BE2C (cell line): ENCODE data around the gene ANK3.

Experiments used
- DNase-seq: peaks from one replicate; pipeline ENCODE4 v3.0.0-alpha.2; 2020
- H3K27me3 ChIP-seq: fragments of 250-450 bp; sonication (Bioruptor Pico); 2 replicates; pipeline ENCODE4 v1.5.1; 2020; ENCODE audit warnings: mild to moderate bottlenecking
- H3K36me3 ChIP-seq: fragments of 250-450 bp; sonication (Bioruptor Pico); 2 replicates; pipeline ENCODE4 v1.5.1; 2020; ENCODE audit warnings: mild to moderate bottlenecking
- H3K4me1 ChIP-seq: fragments of 250-450 bp; sonication (Bioruptor Pico); 2 replicates; pipeline ENCODE4 v1.5.1; 2020
- H3K4me3 ChIP-seq: 2 replicates; pipeline ENCODE4 v1.5.1; 2011; ENCODE audit warnings: low read depth, low read length
- H3K9me3 ChIP-seq: fragments of 250-450 bp; sonication (Bioruptor Pico); 2 replicates; pipeline ENCODE4 v1.5.1; 2020
- TF ChIP-seq, protein P1 (sequence below): IDR thresholded peaks from 2 replicates; pipeline ENCODE4 v1.5.1; 2012; ENCODE audit warnings: mild to moderate bottlenecking, low read depth, low read length

ANK3 gene

DNA sequence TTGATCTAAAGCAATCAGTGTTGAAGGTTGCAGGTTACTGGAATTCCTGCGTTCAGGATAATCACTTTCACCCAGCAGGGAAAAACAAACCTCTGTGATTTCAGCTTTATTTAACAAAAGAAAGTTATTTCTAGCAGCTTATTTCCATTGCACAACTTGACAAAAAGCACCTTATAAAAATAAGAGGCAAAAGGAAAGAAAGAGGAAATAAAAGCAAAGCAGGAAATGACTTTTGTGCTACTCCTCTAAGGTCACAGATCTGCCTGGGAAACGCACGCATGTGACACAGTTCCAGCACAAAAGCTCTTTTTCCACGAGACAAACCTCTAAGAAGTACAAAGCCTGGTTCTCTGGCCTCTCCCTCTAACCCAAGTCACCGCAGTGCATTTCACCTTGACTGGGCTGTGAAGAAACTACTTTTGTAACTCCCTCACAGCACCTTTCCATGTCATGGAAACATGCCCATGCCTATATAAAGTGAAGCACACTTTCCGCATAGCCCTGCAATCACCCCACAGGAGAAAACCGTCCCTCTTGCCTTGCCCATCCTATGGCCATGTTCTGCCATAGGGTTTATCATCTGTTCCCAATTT, 870 bp downstream of the ANK3 start:
- Histone ChIP-seq H3K36me3 (no peaks in the 10 kb centered on the region), H3K27me3 (no peaks in the 10 kb centered on the region), H3K4me1 (no peaks in the 10 kb centered on the region), H3K4me3 (no peak overlapping the region), H3K9me3 (no peaks in the 10 kb centered on the region)
- DNase-seq, result no peak
- TF ChIP-seq, protein P1, sequence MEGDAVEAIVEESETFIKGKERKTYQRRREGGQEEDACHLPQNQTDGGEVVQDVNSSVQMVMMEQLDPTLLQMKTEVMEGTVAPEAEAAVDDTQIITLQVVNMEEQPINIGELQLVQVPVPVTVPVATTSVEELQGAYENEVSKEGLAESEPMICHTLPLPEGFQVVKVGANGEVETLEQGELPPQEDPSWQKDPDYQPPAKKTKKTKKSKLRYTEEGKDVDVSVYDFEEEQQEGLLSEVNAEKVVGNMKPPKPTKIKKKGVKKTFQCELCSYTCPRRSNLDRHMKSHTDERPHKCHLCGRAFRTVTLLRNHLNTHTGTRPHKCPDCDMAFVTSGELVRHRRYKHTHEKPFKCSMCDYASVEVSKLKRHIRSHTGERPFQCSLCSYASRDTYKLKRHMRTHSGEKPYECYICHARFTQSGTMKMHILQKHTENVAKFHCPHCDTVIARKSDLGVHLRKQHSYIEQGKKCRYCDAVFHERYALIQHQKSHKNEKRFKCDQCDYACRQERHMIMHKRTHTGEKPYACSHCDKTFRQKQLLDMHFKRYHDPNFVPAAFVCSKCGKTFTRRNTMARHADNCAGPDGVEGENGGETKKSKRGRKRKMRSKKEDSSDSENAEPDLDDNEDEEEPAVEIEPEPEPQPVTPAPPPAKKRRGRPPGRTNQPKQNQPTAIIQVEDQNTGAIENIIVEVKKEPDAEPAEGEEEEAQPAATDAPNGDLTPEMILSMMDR, result no peak

DNA sequence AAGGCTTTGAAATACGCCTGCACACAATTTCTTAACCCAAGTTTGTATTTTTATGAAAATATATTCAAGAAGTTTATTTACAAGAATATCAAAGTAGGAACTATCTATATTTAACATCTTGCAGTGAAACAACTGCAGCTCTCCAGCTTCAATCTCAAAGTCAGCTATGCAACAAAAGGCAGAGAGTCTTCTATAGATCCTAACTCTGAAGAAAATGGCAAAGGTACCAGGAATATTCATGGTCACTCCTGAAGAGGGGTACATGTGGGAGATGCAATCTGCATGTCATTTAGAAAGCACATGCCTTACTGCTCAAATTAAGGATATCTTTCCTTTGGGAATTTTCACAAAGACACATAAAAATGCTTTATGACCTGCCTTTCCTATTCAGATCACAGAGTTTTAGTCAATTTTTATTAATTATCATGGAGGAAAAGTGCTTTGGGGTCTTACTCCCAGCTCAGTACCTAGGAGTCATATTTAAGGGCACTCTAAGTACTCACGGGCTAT, 1.5 kb downstream of the ANK3 start:
- H3K4me1 ChIP-seq, result no peaks in the 10 kb centered on the region
- no peak overlapping the region for H3K4me3 ChIP-seq
- TF ChIP-seq, protein P1, result no peak
- DNase-seq, result no peak
- no peaks in the 10 kb centered on the region for H3K9me3 ChIP-seq
- no peaks in the 10 kb centered on the region for H3K27me3 ChIP-seq
- H3K36me3 ChIP-seq, result no peaks in the 10 kb centered on the region

GRCh38 chr10:60387531-60387930, 2.1 kb downstream of the ANK3 start:
- Histone ChIP-seq H3K9me3 (no peaks in the 10 kb centered on the region), H3K4me1 (no peaks in the 10 kb centered on the region), H3K4me3 (no peak overlapping the region), H3K36me3 (no peaks in the 10 kb centered on the region), H3K27me3 (no peaks in the 10 kb centered on the region)
- TF ChIP-seq, protein P1, result no peak
- no peak for DNase-seq

GRCh38 chr10:60385399-60385738, 4.3 kb downstream of the ANK3 start:
- Histone ChIP-seq H3K4me1 (no peaks in the 10 kb centered on the region), H3K9me3 (no peaks in the 10 kb centered on the region), H3K36me3 (no peaks in the 10 kb centered on the region), H3K27me3 (no peaks in the 10 kb centered on the region), H3K4me3 (no peak overlapping the region)
- DNase-seq, result no peak
- TF ChIP-seq, protein P1, result no peak

DNA sequence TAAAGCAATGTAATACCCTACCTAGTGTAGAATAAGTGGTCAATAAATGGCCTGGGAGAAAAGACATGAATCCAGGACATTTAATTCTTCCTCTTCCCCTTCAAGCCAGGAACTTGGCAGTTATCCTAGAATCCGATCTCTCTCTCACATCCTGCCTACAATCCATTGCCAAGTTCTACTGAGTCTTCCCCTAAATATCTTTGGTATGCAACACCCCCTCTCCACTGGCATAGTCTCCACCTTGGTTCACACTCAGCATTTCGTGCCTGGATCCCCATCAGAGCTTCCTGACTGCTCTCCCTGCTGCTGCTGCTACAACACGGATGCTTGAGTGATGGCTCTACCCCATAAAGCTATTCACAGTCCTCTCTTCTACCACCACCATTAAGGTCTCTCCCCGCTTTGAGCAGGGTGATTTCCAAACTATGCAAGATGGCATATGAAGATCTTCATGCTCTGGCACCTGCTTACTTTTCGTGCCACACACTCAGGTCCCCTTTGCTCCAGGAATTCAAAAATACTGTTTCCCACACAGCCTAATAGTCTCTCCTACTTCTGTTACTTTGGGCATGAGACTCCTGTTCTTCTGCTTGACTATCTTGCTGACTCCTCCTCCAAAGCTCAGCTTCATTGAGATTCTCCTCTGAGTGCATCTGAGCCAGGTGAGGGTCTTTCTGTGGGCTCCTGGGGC, 4.8 kb downstream of the ANK3 start:
- Histone ChIP-seq H3K27me3 (no peaks in the 10 kb centered on the region), H3K4me1 (no peaks in the 10 kb centered on the region), H3K9me3 (no peaks in the 10 kb centered on the region), H3K36me3 (no peaks in the 10 kb centered on the region), H3K4me3 (no peak overlapping the region)
- TF ChIP-seq, protein P1, result no peak
- DNase-seq, result no peak

- Histone ChIP-seq H3K27me3 (no peaks in the 10 kb centered on the region), H3K9me3 (no peaks in the 10 kb centered on the region), H3K4me1 (no peaks in the 10 kb centered on the region), H3K4me3 (no peak overlapping the region), H3K36me3 (no peaks in the 10 kb centered on the region)
- TF ChIP-seq, protein P1, result no peak
- no peak for DNase-seq
Observed at GRCh38 chr10:60384011-60384410, 5.7 kb downstream of the ANK3 start.
